GM21447 (cell line): ENCODE results near the gene TPRX1.
"Not testable (repeated sequence)": the region's sequence is repeated elsewhere in the genome, so short reads cannot be mapped to it uniquely, and the experiment has no call there.

Experiments
- ATAC-seq: cut with Tn5 transposase; IDR thresholded peaks from one replicate; pipeline ENCODE4 v1.9.1; 2021; ENCODE audit not compliant: unreplicated experiment

The TPRX1 gene, protein sequence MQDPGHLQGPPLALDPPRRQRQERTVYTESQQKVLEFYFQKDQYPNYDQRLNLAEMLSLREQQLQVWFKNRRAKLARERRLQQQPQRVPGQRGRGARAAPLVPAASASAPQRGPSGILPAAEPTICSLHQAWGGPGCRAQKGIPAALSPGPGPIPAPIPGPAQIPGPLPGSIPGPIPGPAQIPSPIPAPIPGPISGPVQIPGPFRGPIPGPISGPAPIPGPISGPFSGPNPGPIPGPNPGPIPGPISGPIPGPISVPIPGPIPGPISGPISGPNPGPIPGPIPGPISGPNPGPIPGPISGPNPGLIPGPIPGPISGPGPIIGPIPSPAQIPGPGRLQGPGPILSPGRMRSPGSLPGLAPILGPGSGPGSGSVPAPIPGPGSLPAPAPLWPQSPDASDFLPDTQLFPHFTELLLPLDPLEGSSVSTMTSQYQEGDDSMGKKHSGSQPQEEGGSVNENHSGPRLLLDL

GRCh38 chr19:47804451-47804850 is at the start of gene TPRX1:
Gene TPRX1, minus strand, starts transcription at chr19:47804551. Its CDS starts 12 bp downstream, at chr19:47804539.
- ATAC-seq = not testable (repeated sequence)

DNA sequence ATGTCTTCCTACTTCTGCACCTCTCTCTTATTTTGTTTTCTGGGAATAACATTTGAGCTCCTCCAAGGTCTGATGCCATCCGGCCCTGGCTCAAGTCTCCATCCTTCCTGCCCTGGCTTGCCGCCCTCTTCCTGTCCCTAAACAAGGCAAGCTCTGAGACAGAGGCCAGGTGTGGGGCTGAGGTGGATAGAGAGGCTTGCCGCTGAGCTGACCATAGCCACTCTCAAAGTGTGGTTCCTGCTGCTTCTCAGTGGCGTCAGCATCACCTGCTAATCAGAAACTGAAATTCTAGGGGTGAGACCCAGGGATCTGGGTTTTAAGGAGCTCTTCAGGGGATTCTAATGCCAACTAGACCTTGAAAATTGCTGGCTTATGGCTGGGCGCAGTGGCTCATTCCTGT is 48.7 kb upstream of the TPRX1 start:
- no peak for ATAC-seq

- no peak for ATAC-seq
These were observed 44.6 kb upstream of the TPRX1 start for GRCh38 chr19:47848823-47849473.

- ATAC-seq = no peak
These were observed 44.1 kb upstream of the TPRX1 start for GRCh38 chr19:47848425-47848822.

GRCh38 chr19:47842941-47843340 is 38.6 kb upstream of the TPRX1 start:
- ATAC-seq = no peak

- ATAC-seq = no peak
These were observed 35.6 kb upstream of the TPRX1 start for GRCh38 chr19:47839913-47840312.

GRCh38 chr19:47839411-47839810 is 35.1 kb upstream of the TPRX1 start:
- no peak for ATAC-seq

GRCh38 chr19:47836038-47836437 is 31.7 kb upstream of the TPRX1 start:
- no peak for ATAC-seq

- no peak for ATAC-seq
These were observed 28.4 kb upstream of the TPRX1 start for GRCh38 chr19:47832723-47833122.

DNA sequence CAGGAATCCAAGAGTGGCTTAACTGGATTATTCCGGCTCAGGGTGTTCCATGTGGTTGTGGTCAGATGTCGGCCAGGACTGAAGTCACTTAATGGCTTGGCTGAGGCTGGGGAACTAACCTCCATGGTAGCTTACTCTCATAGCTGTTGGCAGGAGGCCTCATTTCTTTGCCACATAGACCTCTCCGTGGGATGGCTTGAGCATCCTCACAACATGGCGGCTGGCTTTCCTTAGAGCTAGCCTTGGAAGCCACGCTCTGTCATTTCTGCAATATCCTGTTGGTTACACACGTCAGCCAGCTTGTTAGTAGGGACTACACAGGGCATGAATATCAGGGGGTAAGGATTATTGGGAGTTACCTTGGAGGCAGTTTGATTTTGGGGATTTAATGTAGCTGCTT is 22.4 kb upstream of the TPRX1 start:
- ATAC-seq = no peak

DNA sequence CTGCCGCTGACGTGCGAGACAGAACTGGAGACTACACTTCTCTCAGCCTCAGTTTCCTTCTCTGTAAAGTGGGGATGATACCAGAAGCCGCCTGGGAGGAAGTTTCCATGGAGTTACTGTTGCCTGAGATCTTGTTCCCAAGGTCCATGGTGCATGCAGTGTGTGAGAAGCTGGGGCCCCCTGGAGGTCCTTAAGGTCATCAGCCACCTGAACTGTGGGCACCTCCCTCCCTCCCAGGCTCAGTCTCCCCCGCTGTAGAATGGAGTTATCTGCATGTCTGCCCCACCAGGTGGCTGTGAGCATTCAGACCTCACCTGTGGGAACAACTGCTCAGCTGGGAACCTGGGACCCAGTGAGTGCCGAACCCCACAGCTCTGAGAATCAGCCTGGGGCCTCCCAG is 20.0 kb upstream of the TPRX1 start:
- no peak for ATAC-seq

DNA sequence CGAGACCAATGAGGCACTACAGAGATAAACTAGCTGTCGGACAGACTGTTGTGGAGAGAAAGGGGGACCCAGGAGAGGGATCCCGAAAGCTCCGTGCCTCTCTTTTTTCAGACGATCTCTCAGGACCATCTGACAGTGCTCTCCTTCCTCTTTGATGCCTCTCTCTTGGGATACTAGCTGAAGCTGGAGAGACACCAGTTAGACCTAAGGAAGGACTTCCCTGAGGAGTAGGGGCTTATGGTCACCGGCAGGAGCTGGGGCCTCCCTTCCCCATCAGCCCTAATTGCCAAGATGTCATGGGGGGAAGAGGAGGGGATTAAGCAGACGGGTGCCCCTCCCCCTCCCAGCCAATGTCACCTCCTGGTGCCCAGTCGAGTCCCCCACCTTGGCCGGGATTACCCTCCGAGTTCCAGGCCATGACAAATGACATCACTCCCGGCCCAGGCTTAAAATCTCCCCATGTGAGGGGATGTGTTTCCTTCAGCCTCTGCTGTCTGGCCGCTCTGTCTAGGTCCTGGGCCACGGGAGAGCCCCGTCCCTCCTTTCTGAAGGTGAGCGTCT is 17.2 kb upstream of the TPRX1 start, which contains the start of gene CRX:
TSS of gene CRX (plus strand) at position 478 of the 561 bp plus-strand sequence. CDS start 12,507 bp downstream, outside the sequence.
- ATAC-seq = no peak

GRCh38 chr19:47820410-47820809 is 16.1 kb upstream of the TPRX1 start:
- no peak for ATAC-seq

- ATAC-seq = no peak
These were observed 15.5 kb upstream of the TPRX1 start for GRCh38 chr19:47819858-47820257.

DNA sequence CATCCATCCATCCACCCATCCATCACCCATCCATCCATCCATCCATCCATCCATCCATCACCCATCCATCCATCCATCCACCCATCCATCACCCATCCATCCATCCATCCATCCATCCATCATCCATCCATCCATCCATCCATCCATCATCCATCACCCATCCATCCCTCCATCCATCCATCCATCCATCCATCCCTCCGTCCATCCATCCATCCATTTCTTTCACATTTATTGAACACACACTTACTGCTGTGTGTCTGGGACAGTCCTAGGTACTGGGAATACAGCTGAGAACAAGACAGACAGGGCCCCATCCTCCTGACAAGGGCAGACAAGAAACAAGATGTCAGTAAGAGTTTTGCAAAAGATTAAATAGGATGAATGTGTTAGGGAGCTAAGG is 13.9 kb upstream of the TPRX1 start:
- ATAC-seq = not testable (repeated sequence)

DNA sequence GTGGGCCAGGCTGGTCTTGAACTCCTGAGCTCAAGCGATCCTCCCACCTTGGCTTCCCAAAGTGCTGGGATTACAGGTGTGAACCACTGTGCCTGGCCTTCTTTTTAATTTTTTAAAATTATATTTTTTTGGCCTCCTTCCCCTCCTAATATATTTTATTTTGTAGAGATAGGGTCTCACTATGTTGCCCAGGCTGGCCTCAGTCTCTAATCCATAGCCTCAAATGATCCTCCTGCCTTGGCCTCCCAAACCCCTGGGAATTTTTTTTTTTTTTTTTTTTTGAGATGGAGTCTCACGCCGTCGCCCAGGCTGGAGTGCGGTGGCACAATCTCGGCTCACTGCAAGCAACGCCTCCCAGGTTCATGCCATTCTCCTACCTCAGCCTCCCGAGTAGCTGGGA is 11.9 kb upstream of the TPRX1 start:
- not testable (repeated sequence) for ATAC-seq

DNA sequence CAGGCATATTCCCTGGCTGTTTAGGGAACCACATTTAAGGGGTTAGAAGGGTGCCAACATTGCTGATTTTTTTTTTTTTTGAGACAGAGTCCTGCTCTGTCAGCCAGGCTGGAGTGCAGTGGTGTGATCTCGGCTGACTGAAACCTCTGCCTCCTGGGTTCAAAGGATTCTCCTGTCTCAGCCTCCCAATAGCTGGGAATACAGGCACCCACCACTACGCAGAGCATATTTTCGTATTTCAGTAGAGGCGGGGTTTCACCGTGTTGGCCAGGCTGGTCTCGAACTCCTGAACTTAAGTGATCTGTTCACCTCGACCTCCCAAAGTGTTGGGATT is 9.6 kb upstream of the TPRX1 start:
- ATAC-seq = no peak

- ATAC-seq = no peak
These were observed 9.1 kb upstream of the TPRX1 start for GRCh38 chr19:47813304-47813994.

DNA sequence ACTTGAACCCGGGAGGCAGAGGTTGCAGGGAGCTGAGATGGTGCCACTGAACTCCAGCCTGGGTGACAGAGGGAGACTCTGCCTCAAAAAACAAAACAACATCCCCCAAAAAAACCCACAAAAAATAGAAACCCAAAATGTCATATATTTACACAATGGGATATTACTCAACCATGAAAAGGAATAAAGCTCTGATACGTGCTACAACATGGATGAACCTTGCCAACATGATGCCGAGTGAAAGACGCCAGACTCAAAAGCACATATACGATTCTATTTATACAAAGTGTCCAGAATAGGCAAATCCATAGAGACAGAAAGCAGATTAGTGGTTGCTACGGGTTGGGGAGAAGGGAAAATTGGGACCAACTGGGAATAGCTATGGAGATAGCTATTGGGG is 2.1 kb upstream of the TPRX1 start:
- ATAC-seq = no peak

DNA sequence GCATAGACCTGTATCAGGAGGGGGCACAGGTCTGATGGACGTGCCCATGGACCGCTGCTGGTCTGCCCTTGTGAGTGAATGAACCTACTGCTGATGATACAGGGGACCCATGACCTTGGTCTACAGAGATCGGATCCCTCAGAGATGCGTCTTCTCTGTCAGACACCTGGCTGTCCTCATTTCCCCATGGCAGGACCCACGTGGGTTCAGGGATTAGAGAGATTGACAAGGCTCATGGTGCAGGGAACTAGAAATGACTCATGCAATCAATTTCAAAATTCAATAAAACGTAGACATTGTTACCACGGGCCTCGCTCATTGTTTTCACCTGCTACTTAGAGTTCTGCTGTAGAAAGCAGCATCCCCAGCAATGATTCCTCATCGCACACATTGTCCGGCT is 962 bp upstream of the TPRX1 start:
- no peak for ATAC-seq

GRCh38 chr19:47803671-47804070 is 680 bp downstream of the TPRX1 start:
- ATAC-seq = not testable (repeated sequence)
